ENCODE results near the gene FBXW4.
A peak's percentile ranks its signal among the peaks of the same experiment; 100 is the strongest.

The FBXW4 gene

GRCh38 chr10:101655570-101655969 lies 39.4 kb downstream of the FBXW4 start:
- H3K36me3 ChIP-seq: peaks cover 33 to 78% (median 47%) of the 10 kb centered on the region in 3 donors
- DNase-seq: peak in 1 of 2 donors; percentile 44

GRCh38 chr10:101653536-101653935 lies 41.4 kb downstream of the FBXW4 start:
- no peak for TF ChIP-seq CTCF (IDR thresholded peaks at IDR 0.05)
- DNase-seq: no peak
- no peaks in the 10 kb centered on the region for H3K27me3 ChIP-seq
- intact Hi-C loops (cut with DNase I; ENCODE audit: low total_unique reads): no loop called here
- no peaks in the 10 kb centered on the region for H3K4me1 ChIP-seq
- H3K4me3 ChIP-seq: no peak overlapping the region
- no peaks in the 10 kb centered on the region for H3K9me3 ChIP-seq
- H3K27ac ChIP-seq: no peak overlapping the region
- peaks cover 27 to 75% (median 34%) of the 10 kb centered on the region in 3 donors for H3K36me3 ChIP-seq

More at GRCh38 chr10:101655570-101655969, 39.4 kb downstream of the FBXW4 start:
- Histone ChIP-seq H3K9me3 (no peaks in the 10 kb centered on the region), H3K27ac (no peak overlapping the region), H3K27me3 (no peaks in the 10 kb centered on the region), H3K4me3 (no peak overlapping the region), H3K4me1 (no peaks in the 10 kb centered on the region)
- TF ChIP-seq CTCF (IDR thresholded peaks at IDR 0.05): no peak
- intact Hi-C loops (cut with DNase I; ENCODE audit: low total_unique reads): no loop called here

- Histone ChIP-seq H3K4me3 (no peak overlapping the region), H3K9me3 (no peaks in the 10 kb centered on the region), H3K36me3 (peaks cover 16 to 57% (median 20%) of the 10 kb centered on the region in 3 donors), H3K4me1 (peaks cover 0 to 7% (median 2%) of the 10 kb centered on the region in 4 donors), H3K27ac (no peak overlapping the region), H3K27me3 (no peaks in the 10 kb centered on the region)
- no peak for TF ChIP-seq CTCF (IDR thresholded peaks at IDR 0.05)
- no peak for DNase-seq
- intact Hi-C loops (cut with DNase I; ENCODE audit: low total_unique reads): no loop called here
Measured at GRCh38 chr10:101651336-101651735, 43.6 kb downstream of the FBXW4 start.

- Histone ChIP-seq H3K36me3 (peaks cover 13 to 53% (median 16%) of the 10 kb centered on the region in 3 donors), H3K27ac (no peak overlapping the region), H3K4me3 (no peak overlapping the region), H3K9me3 (no peaks in the 10 kb centered on the region), H3K4me1 (peaks cover 0 to 11% (median 4%) of the 10 kb centered on the region in 4 donors), H3K27me3 (no peaks in the 10 kb centered on the region)
- DNase-seq: no peak
- TF ChIP-seq CTCF (IDR thresholded peaks at IDR 0.05): no peak
- intact Hi-C loops (cut with DNase I; ENCODE audit: low total_unique reads): no loop called here
Measured at GRCh38 chr10:101650863-101651262, 44.1 kb downstream of the FBXW4 start.

GRCh38 chr10:101649525-101650085 lies 45.4 kb downstream of the FBXW4 start:
- intact Hi-C loops (cut with DNase I; ENCODE audit: low total_unique reads): no loop called here
- Histone ChIP-seq H3K27ac (no peak overlapping the region), H3K36me3 (peaks cover 3 to 45% (median 16%) of the 10 kb centered on the region in 3 donors)

More at GRCh38 chr10:101649525-101650085, 45.4 kb downstream of the FBXW4 start:
- no peak for TF ChIP-seq CTCF (IDR thresholded peaks at IDR 0.05)
- Histone ChIP-seq H3K4me1 (peaks cover 0 to 11% (median 4%) of the 10 kb centered on the region in 4 donors), H3K4me3 (no peak overlapping the region), H3K9me3 (no peaks in the 10 kb centered on the region), H3K27me3 (no peaks in the 10 kb centered on the region)
- no peak for DNase-seq

Data from tibial artery (tissue), 4 donors.